MM.1S (cell line): ENCODE results near the gene ZYG11A.
A peak's percentile ranks its signal among the peaks of the same experiment; 100 is the strongest.
"Not testable (repeated sequence)": the region's sequence is repeated elsewhere in the genome, so short reads cannot be mapped to it uniquely, and the experiment has no call there.

Source experiments
- DNase-seq: peaks from one replicate; pipeline ENCODE4 v3.0.0-alpha.2; 2015
- H2AFZ ChIP-seq: fragments of 300-600 bp; sonication (generic); 2 replicates; pipeline ENCODE4 v1.6.0; 2016; ENCODE audit warnings: antibody characterized with exemption, low read length
- H3F3A ChIP-seq: fragments of 300-600 bp; sonication (generic); 2 replicates; pipeline ENCODE4 v1.6.1; 2016; ENCODE audit warnings: mild to moderate bottlenecking, antibody characterized with exemption, low read length, moderate library complexity, mixed read lengths; ENCODE audit not compliant: insufficient read depth
- H3K27ac ChIP-seq: fragments of 300-600 bp; sonication (generic); 2 replicates; pipeline ENCODE4 v1.5.1; 2016; ENCODE audit warnings: mild to moderate bottlenecking, low read length
- H3K27me3 ChIP-seq: fragments of 300-600 bp; sonication (generic); replicated peaks from 2 replicates; pipeline ENCODE4 v1.6.0; 2016; ENCODE audit warnings: low read length; ENCODE audit not compliant: insufficient read depth
- H3K36me3 ChIP-seq: fragments of 300-600 bp; sonication (generic); replicated peaks from 2 replicates; pipeline ENCODE4 v1.6.1; 2016; ENCODE audit warnings: mild to moderate bottlenecking, low read length, mixed read lengths; ENCODE audit not compliant: insufficient read depth
- H3K4me1 ChIP-seq: fragments of 300-600 bp; sonication (generic); 2 replicates; pipeline ENCODE4 v1.6.1; 2016; ENCODE audit warnings: low read length, mixed read lengths
- H3K4me2 ChIP-seq: fragments of 300-600 bp; sonication (generic); 2 replicates; pipeline ENCODE4 v1.6.0; 2016; ENCODE audit warnings: low read depth, low read length
- H3K4me3 ChIP-seq: fragments of 300-600 bp; sonication (generic); 2 replicates; pipeline ENCODE4 v1.5.1; 2016; ENCODE audit warnings: low read length, mixed read lengths
- H3K79me2 ChIP-seq: fragments of 300-600 bp; sonication (generic); 2 replicates; pipeline ENCODE4 v1.6.1; 2016; ENCODE audit warnings: mixed run types, low read length, mixed read lengths
- H3K9ac ChIP-seq: fragments of 300-600 bp; sonication (generic); 2 replicates; pipeline ENCODE4 v1.6.1; 2016; ENCODE audit warnings: low read length, mixed read lengths
- H3K9me2 ChIP-seq: fragments of 300-600 bp; sonication (generic); replicated peaks from 2 replicates; pipeline ENCODE4 v1.6.1; 2016; ENCODE audit warnings: mild to moderate bottlenecking, low read length, mixed read lengths; ENCODE audit not compliant: insufficient read depth
- H3K9me3 ChIP-seq: fragments of 300-600 bp; sonication (generic); replicated peaks from 2 replicates; pipeline ENCODE4 v1.6.1; 2016; ENCODE audit warnings: mild to moderate bottlenecking, low read length, mixed read lengths; ENCODE audit not compliant: insufficient read depth
- H4K20me1 ChIP-seq: fragments of 300-600 bp; sonication (generic); 2 replicates; pipeline ENCODE4 v1.6.1; 2016; ENCODE audit warnings: mild to moderate bottlenecking, low read length, moderate library complexity, mixed read lengths; ENCODE audit not compliant: insufficient read depth
- EZH2 ChIP-seq: fragments of 300-600 bp; sonication (generic); optimal IDR thresholded peaks from 2 replicates; pipeline ENCODE3; 2017; ENCODE audit warnings: low read depth, mild to moderate bottlenecking, antibody characterized with exemption, low read length, mixed read lengths
- EZH2phosphoT487 ChIP-seq: fragments of 300-600 bp; sonication (generic); IDR thresholded peaks from 2 replicates; pipeline ENCODE4 v1.6.1; 2018; ENCODE audit warnings: antibody characterized with exemption, low read length
- TF ChIP-seq, protein P1 (sequence below): fragments of 300-600 bp; sonication (generic); IDR thresholded peaks from 2 replicates; pipeline ENCODE4 v1.5.1; 2016; ENCODE audit warnings: antibody characterized with exemption, low read length, mixed read lengths

Gene ZYG11A

GRCh38 chr1:52825868-52826267 is 16.7 kb upstream of the ZYG11A start:
- no peaks in the 10 kb centered on the region for H3K36me3 ChIP-seq
- peak; percentile 34 for DNase-seq
- H3K4me1 ChIP-seq = no peaks in the 10 kb centered on the region
- H3K9me2 ChIP-seq = no peaks in the 10 kb centered on the region
- no peak overlapping the region for H2AFZ ChIP-seq
- no peaks in the 10 kb centered on the region for H3K79me2 ChIP-seq
- H3K27me3 ChIP-seq = no peaks in the 10 kb centered on the region
- no peak overlapping the region for H3K4me2 ChIP-seq
- TF ChIP-seq, protein P1, sequence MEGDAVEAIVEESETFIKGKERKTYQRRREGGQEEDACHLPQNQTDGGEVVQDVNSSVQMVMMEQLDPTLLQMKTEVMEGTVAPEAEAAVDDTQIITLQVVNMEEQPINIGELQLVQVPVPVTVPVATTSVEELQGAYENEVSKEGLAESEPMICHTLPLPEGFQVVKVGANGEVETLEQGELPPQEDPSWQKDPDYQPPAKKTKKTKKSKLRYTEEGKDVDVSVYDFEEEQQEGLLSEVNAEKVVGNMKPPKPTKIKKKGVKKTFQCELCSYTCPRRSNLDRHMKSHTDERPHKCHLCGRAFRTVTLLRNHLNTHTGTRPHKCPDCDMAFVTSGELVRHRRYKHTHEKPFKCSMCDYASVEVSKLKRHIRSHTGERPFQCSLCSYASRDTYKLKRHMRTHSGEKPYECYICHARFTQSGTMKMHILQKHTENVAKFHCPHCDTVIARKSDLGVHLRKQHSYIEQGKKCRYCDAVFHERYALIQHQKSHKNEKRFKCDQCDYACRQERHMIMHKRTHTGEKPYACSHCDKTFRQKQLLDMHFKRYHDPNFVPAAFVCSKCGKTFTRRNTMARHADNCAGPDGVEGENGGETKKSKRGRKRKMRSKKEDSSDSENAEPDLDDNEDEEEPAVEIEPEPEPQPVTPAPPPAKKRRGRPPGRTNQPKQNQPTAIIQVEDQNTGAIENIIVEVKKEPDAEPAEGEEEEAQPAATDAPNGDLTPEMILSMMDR = peak; percentile 30
- no peak for TF ChIP-seq EZH2phosphoT487
- H4K20me1 ChIP-seq = no peaks in the 10 kb centered on the region
- H3K27ac ChIP-seq = no peak overlapping the region
- no peak overlapping the region for H3K4me3 ChIP-seq
- H3K9me3 ChIP-seq = no peaks in the 10 kb centered on the region
- no peak overlapping the region for H3K9ac ChIP-seq
- no peaks in the 10 kb centered on the region for H3F3A ChIP-seq

GRCh38 chr1:52834798-52835197 is 7.8 kb upstream of the ZYG11A start:
- no peaks in the 10 kb centered on the region for H3K79me2 ChIP-seq
- H3K36me3 ChIP-seq = no peaks in the 10 kb centered on the region
- no peaks in the 10 kb centered on the region for H3K4me1 ChIP-seq
- H3F3A ChIP-seq = no peaks in the 10 kb centered on the region
- no peak overlapping the region for H3K4me3 ChIP-seq
- TF ChIP-seq EZH2phosphoT487 (no peak), EZH2 (no peak)
- TF ChIP-seq, protein P1 = no peak
- H3K9me2 ChIP-seq = no peaks in the 10 kb centered on the region
- DNase-seq = no peak
- H3K9ac ChIP-seq = no peak overlapping the region
- H3K27ac ChIP-seq = no peak overlapping the region
- no peaks in the 10 kb centered on the region for H3K27me3 ChIP-seq
- no peak overlapping the region for H3K4me2 ChIP-seq
- H2AFZ ChIP-seq = no peak overlapping the region
- no peaks in the 10 kb centered on the region for H3K9me3 ChIP-seq
- H4K20me1 ChIP-seq = no peaks in the 10 kb centered on the region

DNA sequence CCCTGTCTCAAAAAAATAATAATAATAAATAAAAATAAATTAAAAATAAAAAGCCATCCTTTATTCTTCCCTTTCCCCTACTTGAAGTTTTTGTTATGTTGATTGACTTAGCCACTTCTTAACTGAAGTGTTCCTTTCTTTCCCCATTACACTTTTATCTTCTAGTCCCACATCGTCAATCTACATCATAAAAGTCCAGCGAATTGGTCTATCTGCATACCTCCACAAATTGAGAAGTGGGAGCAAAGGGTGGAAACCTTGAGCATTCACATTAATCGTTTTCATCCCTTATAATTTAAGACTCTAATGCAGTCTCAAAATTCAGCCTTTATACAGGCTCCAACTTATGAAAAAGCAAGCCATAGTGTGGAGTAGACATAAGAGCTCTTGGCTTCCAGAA is 6.5 kb upstream of the ZYG11A start:
- Histone ChIP-seq H3K4me3 (no peak overlapping the region), H3F3A (no peaks in the 10 kb centered on the region), H3K27ac (no peak overlapping the region), H3K4me2 (no peak overlapping the region), H3K4me1 (no peaks in the 10 kb centered on the region), H2AFZ (no peak overlapping the region), H4K20me1 (no peaks in the 10 kb centered on the region), H3K9me2 (no peaks in the 10 kb centered on the region), H3K9ac (no peak overlapping the region), H3K79me2 (no peaks in the 10 kb centered on the region), H3K36me3 (no peaks in the 10 kb centered on the region), H3K27me3 (no peaks in the 10 kb centered on the region), H3K9me3 (no peaks in the 10 kb centered on the region)
- TF ChIP-seq, protein P1 = no peak
- no peak for TF ChIP-seq EZH2
- no peak for TF ChIP-seq EZH2phosphoT487
- no peak for DNase-seq

GRCh38 chr1:52839175-52839574 is 3.4 kb upstream of the ZYG11A start:
- H3K9ac ChIP-seq, H4K20me1 ChIP-seq, H3K9me2 ChIP-seq, H3K9me3 ChIP-seq, DNase-seq, H3K27ac ChIP-seq, H3K27me3 ChIP-seq, H3K36me3 ChIP-seq, H3K4me1 ChIP-seq, H3K4me3 ChIP-seq, H3K4me2 ChIP-seq, H2AFZ ChIP-seq, H3K79me2 ChIP-seq: not testable (repeated sequence)
- H3F3A ChIP-seq = peaks cover 11% of the 10 kb centered on the region

DNA sequence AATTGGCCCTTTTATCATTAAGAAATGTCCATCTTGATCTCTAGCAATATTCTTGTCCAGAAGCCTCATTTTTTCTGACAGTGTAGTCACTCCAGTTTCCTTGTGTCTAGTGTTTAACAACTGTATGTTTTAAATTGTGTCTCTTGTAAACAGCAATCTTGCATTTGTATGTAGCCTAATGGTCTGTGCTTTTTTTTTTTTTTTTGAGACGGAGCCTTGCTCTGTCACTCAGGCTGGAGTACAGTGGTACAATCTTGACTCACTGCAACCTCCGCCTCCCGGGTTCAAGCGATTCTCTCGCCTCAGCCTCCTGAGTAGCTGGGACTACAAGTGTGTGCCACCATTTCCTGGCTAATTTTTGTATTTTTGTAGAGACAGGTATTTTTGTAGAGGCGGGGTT is 2.6 kb downstream of the ZYG11A start:
- H3K4me3 ChIP-seq, H3K4me1 ChIP-seq, H3K27ac ChIP-seq, H3K36me3 ChIP-seq, H3K79me2 ChIP-seq, DNase-seq, H3K27me3 ChIP-seq, H3K9me3 ChIP-seq, H3K9ac ChIP-seq, H3K4me2 ChIP-seq, H4K20me1 ChIP-seq, H3K9me2 ChIP-seq, H2AFZ ChIP-seq: not testable (repeated sequence)
- peaks cover 11% of the 10 kb centered on the region for H3F3A ChIP-seq
